Type B pancreatic cell (in vitro differentiated cells): ENCODE measurements around the gene TMTC1. TPM values are rescaled to one million over a fixed set of nuclear protein-coding genes. Genes with fewer than 3 reads are reported as not detected.

Experiments
- DNase-seq: peaks from one replicate; pipeline ENCODE4 v3.0.0; 2021; ENCODE audit warnings: mixed read lengths; ENCODE audit not compliant: unreplicated experiment; ENCODE audit errors: extremely low spot score
- H3K27ac Mint-ChIP-seq: 2 replicates; pipeline ENCODE4 v1.8.0; 2021; ENCODE audit warnings: mild to moderate bottlenecking, mixed read lengths
- H3K27me3 Mint-ChIP-seq: 2 replicates; pipeline ENCODE4 v1.8.0; 2021; ENCODE audit warnings: mixed read lengths
- H3K36me3 Mint-ChIP-seq: 2 replicates; pipeline ENCODE4 v1.8.0; 2021; ENCODE audit warnings: mixed read lengths
- H3K4me1 Mint-ChIP-seq: one replicate; pipeline ENCODE4 v1.8.0; 2021; ENCODE audit warnings: mixed read lengths; ENCODE audit not compliant: unreplicated experiment
- H3K4me3 Mint-ChIP-seq: 2 replicates; pipeline ENCODE4 v1.8.0; 2021; ENCODE audit warnings: mild to moderate bottlenecking, mixed read lengths
- H3K9me3 Mint-ChIP-seq: 2 replicates; pipeline ENCODE4 v1.8.0; 2021; ENCODE audit warnings: mixed read lengths
- CTCF ChIP-seq: fragments of 200-600 bp; sonication (generic); conservative IDR thresholded peaks from 2 replicates; pipeline ENCODE4 v1.5.0; 2021; ENCODE audit warnings: antibody characterized with exemption, mild to moderate bottlenecking
- total RNA-seq: library from RNA; stranded (reverse); gene quantifications from 2 replicates; pipeline ENCODE4 v1.2.1, GENCODE V29; 2021; ENCODE audit warnings: low replicate concordance

Gene TMTC1
- total RNA-seq, 1 donor from 2014 or later = 24.0 TPM

- H3K4me1 Mint-ChIP-seq = no peaks in the 10 kb centered on the region
- TF ChIP-seq CTCF = no peak
- H3K27me3 Mint-ChIP-seq = no peaks in the 10 kb centered on the region
- no peak overlapping the region for H3K27ac Mint-ChIP-seq
- peaks cover 29% of the 10 kb centered on the region for H3K36me3 Mint-ChIP-seq
- DNase-seq = no peak
- H3K4me3 Mint-ChIP-seq = no peak overlapping the region
- H3K9me3 Mint-ChIP-seq = no peaks in the 10 kb centered on the region
Observed at GRCh38 chr12:29533815-29534489, 249.8 kb downstream of the TMTC1 start.

GRCh38 chr12:29531471-29531870 lies 252.3 kb downstream of the TMTC1 start:
- no peak for DNase-seq
- Mint-ChIP-seq H3K27ac (no peak overlapping the region), H3K4me3 (no peak overlapping the region), H3K36me3 (peaks cover 29% of the 10 kb centered on the region), H3K27me3 (no peaks in the 10 kb centered on the region), H3K9me3 (no peaks in the 10 kb centered on the region), H3K4me1 (no peaks in the 10 kb centered on the region)
- TF ChIP-seq CTCF = no peak

GRCh38 chr12:29530436-29530835 lies 253.3 kb downstream of the TMTC1 start:
- TF ChIP-seq CTCF = no peak
- Mint-ChIP-seq H3K4me1 (no peaks in the 10 kb centered on the region), H3K9me3 (no peaks in the 10 kb centered on the region), H3K27me3 (no peaks in the 10 kb centered on the region), H3K36me3 (peaks cover 27% of the 10 kb centered on the region), H3K4me3 (no peak overlapping the region), H3K27ac (no peak overlapping the region)
- no peak for DNase-seq

GRCh38 chr12:29528161-29528560 lies 255.6 kb downstream of the TMTC1 start:
- Mint-ChIP-seq H3K36me3 (peaks cover 24% of the 10 kb centered on the region), H3K9me3 (no peaks in the 10 kb centered on the region)

GRCh38 chr12:29521951-29522350 lies 261.8 kb downstream of the TMTC1 start:
- H3K36me3 Mint-ChIP-seq = peaks cover 12% of the 10 kb centered on the region
- no peak overlapping the region for H3K27ac Mint-ChIP-seq
- no peak overlapping the region for H3K4me3 Mint-ChIP-seq
- TF ChIP-seq CTCF = no peak
- DNase-seq = no peak
- no peaks in the 10 kb centered on the region for H3K9me3 Mint-ChIP-seq
- H3K4me1 Mint-ChIP-seq = no peaks in the 10 kb centered on the region
- H3K27me3 Mint-ChIP-seq = no peaks in the 10 kb centered on the region

More at GRCh38 chr12:29528161-29528560, 255.6 kb downstream of the TMTC1 start:
- no peak for DNase-seq
- Mint-ChIP-seq H3K4me3 (no peak overlapping the region), H3K27ac (no peak overlapping the region), H3K4me1 (no peaks in the 10 kb centered on the region), H3K27me3 (no peaks in the 10 kb centered on the region)
- no peak for TF ChIP-seq CTCF
